Prostate gland (tissue), 2 donors: ENCODE data around the gene PRKG1.

Source experiments
- POLR2A ChIP-seq: fragments of 450-650 bp; IDR thresholded peaks from one replicate; pipeline ENCODE4 v1.6.1; 2016; ENCODE audit warnings: antibody characterized with exemption, mild to moderate bottlenecking
- POLR2AphosphoS5 ChIP-seq: sonication (generic); formaldehyde crosslinking; IDR thresholded peaks from one replicate; pipeline ENCODE4 v1.6.1; 2017; ENCODE audit warnings: antibody characterized with exemption
- TF ChIP-seq, protein P1 (sequence below), 4 experiments: fragments of 200-600 bp in 2 of 4; fragments of 450-650 bp in 2 of 4; sonication (generic) in 2 of 4; IDR thresholded peaks; 1 replicate in 3 of 4; 2 replicates in 1 of 4; pipeline ENCODE4 v1.5.1; 2016 to 2019; ENCODE audit warnings: antibody characterized with exemption in 4 of 4, mild to moderate bottlenecking in 2 of 4, moderate library complexity in 2 of 4

DNA sequence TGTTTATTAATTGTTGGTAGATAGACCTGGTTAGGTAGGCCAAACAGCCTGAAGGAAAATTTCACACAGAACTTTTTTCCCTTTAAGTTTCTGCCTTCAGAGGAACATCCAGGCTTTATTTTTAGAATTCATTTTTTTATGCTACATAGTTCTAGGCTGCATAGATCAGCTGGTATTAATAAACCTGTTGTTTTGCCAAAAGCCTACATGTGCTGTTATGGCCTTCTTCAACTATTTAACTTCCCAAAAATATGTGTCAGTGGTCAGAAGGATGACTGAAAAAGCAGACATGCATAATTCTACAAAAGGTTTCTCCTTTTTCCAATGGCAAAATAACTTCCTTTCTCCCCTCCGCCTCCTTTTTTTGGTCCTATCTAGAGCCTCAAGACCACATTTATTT is 936.8 kb downstream of the PRKG1 start:
- TF ChIP-seq, protein P1, sequence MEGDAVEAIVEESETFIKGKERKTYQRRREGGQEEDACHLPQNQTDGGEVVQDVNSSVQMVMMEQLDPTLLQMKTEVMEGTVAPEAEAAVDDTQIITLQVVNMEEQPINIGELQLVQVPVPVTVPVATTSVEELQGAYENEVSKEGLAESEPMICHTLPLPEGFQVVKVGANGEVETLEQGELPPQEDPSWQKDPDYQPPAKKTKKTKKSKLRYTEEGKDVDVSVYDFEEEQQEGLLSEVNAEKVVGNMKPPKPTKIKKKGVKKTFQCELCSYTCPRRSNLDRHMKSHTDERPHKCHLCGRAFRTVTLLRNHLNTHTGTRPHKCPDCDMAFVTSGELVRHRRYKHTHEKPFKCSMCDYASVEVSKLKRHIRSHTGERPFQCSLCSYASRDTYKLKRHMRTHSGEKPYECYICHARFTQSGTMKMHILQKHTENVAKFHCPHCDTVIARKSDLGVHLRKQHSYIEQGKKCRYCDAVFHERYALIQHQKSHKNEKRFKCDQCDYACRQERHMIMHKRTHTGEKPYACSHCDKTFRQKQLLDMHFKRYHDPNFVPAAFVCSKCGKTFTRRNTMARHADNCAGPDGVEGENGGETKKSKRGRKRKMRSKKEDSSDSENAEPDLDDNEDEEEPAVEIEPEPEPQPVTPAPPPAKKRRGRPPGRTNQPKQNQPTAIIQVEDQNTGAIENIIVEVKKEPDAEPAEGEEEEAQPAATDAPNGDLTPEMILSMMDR (IDR thresholded peaks at IDR 0.05), result no peak
- TF ChIP-seq POLR2A, result no peak
- no peak for TF ChIP-seq POLR2AphosphoS5
